COR-L47 (cell line): ENCODE data around the gene BARX2.

ENCODE experiments used
- DNase-seq: peaks from one replicate; lab custom pipeline; 2025; lab: John Stamatoyannopoulos, UW

Gene BARX2

DNA sequence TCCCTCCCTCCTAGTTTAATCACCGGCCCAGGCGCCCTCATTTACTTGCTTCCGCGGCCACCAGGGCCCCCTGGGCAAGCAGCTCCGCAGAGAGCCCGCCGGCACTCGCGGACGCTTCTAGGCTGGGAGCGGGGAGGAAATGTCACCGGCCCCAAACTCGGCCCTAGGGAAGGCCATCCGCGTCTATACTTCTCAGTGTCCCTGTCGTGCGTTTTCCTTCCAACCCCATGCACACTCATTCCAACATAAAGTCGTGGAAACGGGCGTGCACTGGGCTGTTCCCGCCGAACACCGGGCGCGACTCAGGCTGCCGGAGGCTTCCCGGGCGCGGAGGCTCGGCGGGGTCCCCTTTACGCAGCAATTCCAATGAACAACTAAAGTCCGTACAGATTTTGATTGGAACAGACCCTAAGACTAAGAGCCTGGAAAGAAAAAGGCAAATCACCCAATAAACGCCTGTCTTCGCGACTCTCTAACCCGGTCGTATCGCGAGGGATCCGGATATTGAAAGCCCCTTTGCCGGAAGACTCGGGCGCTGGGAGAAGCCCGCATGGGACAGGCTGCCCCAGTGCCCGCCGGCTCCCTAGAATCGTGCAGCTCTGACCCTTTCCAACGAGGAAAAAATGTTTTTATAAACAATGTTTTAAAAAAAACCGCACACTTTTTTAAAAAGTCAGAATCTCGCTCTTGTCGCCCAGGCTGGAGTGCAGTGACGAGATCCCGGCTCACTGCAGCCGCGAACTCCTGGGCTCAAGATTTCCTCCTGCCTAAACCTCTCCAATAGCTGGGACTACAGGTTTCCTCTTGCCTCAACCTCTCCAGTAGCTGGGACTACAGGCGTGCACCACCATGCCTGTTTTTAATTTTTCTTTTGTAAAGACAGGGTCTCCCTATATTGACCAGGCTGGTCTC is 1.3 kb upstream of the BARX2 start:
- DNase-seq = no peak

DNA sequence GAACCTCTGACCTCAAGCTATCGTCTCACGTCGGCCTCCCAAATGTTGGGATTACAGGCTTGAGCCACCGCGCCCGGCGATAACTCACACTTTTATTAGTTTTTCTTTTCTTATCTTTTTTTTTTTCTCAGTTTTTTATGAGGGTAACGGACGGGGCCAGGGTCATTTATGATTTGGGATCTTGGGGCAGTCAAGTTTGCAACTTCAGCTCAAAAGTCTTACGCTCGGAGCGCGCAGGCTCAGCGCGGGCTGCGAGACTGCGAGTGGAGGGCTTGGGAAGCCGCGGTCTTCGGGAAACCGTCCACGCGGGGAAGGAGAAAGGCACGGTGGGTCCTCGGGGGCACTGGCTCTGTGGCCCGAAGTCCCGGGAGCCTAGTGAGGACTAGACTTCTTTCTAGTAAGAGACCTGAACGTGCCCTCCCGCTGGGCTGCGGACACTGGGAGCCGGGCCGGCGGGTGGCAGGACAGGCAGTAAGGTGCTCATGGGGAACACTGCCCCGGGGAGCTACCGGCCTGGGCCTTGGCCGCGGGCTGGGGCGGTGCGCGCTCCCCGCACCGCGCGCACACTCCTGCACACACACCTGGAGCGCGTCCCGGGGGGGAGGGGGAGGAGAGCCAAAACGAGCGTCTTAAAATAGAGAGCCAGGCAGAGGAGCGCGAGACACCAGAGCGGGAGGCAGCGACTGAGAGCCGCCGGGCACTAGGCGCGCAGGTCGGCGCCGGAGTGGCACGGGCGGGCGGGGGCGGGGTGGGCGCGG is 476 bp upstream of the BARX2 start:
- DNase-seq = no peak

DNA sequence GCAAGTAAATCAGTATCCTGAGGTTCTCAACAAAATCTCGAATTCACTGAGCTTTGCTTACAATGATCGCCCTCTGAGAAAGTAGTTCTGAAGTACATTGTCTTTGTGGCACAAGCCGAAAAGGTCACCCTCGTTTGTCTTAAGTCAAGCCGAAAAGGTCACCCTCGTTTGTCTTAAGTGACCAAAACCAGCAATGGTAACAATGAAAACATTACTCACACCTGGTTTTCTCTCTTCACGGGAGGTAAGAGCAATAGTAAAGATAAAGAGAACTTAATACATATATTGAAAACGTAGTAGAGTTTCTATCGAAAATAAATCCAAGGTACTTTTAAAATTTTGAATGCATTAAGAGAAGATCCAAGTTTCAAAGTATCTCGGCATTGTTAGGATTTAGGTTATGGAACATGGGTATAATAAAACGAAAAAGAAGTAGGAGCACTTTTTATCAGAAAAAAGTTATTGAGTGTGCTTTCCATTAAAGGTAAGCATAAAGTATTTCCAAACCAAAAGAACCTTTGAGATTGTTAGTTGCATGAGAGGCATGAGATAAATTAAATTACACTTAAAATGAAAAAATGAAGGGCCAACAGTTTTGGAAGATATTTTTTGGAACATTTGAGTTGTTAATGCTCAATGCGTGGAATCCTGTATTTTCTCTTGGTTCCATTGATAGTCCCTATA is 1.2 kb downstream of the BARX2 start:
- DNase-seq = no peak

DNA sequence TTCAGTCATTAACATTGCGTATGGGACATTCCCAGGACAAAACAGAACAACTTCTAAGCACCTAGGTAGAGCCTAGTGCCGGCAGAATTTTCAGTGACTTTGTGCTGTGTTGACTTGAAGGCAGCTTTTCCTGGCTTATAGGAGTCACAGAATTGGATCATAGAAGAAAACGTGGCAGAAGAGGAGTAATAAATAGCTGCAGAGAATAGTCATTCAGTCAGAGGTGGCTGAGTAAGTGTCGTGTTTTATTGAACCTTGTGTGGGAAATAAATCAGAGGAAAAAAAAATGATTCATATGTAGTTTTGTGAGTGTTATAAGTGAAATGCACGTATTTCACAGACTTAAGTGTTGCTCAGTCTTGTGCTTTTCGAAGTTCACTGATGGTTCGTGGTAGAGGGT is 2.1 kb downstream of the BARX2 start:
- no peak for DNase-seq

DNA sequence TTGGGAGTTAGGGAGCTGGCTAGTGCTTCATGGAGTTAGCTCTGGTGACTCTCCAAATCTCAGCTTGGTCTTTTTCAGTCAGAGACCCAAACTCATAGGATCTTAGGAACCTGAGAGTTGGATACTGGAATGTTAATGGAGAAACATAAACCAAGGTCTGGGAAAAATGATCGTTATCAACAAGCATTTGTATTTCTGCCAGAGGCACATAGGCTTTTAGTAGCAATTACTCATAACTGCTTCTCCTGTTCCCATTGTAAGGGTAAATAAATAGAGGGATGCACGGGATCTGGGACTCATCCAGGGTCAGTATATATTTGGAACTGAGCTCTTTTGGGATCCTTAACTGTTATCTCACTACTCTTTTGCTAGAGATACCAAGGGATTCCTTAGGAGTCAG is 4.8 kb downstream of the BARX2 start:
- no peak for DNase-seq

DNA sequence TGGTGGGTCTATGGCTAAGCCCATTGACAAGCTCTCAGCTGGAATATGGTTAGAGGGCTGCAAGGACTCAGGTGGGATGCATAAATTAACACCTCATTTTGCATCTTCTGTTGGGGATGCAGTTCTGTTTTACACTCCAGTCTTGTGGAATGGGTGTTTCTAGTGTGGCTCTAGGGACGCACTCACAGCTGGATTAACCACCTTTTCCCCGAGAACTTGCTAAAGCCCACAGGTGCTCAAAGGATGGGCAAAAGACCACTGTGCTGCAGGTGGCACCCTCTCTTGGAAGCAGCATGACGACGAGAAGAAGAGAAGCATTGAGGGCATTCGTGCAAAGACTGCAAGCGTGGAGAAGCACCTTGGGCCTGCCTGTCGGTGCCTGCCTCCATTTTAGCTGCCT is 6.9 kb downstream of the BARX2 start:
- DNase-seq = no peak

DNA sequence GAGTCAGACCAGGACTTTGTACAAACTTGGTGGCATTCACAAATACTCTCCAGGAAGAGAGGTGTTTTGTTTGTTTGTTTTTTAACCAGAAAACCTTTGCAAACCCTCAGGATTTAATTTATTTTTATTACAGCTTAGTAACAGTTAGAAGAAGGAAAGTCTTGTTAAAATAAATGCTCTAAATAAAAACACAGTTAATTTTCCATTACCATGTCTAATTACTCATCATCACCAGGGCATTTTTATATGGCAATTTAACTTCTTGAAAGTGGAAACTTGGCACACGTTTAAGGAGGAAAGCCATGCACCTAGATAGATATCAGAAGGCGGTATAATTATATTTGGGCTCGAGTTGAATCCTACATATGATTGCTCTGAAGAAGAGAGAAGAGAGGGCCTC is 7.4 kb downstream of the BARX2 start:
- no peak for DNase-seq

DNA sequence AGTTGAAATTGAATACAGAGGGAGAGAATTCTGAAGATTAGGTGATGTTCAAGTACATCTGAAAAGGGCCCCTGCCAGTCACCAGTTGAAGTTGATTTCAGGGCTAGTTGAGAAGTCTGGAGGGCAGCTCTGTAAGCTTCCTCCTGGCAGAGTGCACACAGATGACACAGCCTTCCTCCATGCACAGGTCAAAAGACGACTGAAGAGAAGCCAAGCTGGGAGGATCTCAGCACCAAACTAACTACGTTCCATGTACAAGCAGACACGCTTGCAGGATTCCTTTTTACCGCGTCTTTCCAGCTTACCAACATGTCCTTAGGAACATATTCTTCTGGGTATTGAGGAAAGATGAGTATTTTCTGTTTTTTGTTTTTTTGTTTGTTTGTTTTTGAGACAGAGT is 7.9 kb downstream of the BARX2 start:
- no peak for DNase-seq

DNA sequence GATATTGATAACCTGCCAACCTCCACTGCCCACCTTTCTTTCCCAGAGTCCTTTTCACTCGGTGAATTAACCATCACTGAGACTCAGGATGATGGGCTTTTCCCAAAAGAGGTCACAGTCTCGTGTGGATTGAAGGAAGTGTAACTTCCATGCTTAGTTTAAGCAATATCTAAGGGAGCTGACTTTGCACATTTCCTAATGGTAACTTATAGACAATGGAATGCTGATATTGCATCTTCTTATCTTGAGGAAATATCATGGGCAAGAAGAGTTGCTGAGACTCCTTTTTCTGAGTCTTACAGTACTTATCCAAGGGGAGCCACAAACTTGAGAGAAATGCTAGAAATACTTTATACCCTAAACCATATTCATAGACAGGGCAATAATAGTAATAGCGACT is 8.8 kb downstream of the BARX2 start:
- DNase-seq = no peak

DNA sequence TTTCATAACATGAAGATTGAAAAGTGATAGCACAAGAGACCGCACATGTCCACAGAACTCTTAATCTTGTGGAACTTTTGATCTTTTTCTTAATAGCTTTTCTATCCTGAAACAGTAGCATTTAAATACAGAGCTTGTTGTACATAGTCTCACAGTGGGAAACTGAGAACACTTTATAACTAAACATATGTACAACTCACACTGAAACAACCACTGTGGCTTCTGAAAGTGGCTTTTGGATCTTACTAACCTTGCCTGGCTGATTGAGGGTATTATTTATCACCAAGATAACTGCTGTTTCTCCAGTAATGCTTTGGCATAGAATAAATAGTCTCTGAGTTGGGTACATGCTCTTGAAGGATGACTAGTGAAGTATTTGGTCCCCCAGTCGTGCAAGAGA is 10.2 kb downstream of the BARX2 start:
- no peak for DNase-seq

DNA sequence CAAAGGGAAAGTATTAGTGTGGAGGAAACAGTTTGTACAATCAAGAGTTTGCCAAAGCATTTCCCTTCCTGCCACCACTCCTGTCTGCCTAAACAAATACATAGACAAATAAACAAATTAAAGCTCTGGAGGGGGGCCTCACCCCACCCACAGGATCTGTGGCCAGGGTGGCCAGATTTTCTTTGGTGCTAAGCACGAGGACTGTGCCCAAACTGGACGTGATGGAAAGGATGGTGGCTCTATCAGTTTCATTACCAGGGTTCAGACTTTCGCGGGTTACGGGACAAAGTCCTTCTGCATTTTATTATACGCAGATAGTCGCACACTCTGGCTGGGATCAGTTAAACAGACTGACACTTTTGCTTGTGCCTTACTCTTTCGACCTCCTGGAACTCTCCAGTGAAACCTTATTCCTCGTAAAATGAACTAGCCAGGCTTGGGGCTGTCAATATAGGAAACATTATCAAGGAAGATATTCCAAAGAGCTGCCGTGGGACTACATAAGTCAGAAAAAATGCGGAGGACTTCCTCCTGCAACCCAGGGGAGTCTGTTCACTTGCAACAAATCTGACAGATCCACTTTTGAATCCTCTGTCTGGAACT is 11.2 kb downstream of the BARX2 start:
- DNase-seq = no peak

DNA sequence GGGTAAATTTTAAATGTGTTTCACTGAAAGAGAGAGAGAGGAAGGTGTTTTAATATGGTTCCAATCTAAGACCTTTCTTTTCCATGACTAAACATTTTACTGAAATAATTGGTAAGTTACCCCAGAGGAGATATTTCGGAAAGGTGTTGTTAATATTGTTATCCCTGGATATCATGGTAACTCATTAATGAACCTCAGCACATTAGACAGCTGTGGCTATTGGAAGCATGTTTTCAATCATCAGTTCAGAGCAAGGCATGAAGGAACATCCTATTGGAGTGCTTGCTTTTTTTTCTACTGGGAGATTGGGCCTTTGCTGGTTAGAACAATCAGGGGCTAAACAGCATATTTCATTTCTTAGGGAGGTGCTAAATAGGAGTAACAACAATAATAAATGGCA is 11.8 kb downstream of the BARX2 start:
- no peak for DNase-seq

DNA sequence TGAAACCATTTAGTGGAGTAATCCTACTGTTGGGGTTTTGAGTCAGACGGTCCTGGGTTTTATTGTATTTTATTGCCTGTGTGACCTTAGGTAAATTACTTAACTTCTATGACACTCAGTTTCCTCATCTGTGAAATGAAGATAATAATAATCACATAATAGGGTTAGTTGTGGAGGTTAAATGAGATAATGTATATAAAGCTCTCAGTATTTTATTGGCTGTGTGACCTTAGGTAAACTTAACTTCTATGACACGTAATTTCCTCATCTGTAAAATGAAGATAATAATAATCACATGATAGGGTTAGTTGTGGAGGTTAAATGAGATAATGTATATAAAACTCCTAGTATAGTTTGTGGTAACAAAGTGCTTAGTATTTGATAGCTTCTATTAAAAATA is 13.2 kb downstream of the BARX2 start:
- no peak for DNase-seq

DNA sequence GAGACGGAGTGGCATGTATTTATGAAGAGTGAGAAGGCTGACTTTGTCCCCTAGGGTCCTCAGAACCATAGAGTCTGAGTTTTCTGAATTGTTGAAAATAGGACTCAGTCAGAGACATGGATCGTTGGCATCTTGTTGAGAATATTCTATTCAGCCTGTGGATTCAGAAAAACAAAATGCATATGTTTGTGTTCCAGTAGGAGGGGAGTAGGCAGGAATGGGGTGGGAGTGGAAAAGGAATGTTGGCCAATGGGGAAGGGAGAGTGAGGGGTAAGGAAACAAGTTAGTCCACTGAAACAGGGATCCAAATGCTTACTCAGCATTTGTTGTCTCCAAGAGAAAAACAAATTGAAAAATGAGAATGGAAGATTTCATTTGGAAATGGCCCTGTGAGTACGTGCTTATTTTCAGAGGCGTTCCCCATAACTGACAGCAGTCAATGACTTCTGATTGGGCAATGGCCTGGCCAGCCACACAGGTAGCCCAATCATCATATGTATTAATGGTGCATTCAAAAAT is 14.7 kb downstream of the BARX2 start:
- DNase-seq = no peak

DNA sequence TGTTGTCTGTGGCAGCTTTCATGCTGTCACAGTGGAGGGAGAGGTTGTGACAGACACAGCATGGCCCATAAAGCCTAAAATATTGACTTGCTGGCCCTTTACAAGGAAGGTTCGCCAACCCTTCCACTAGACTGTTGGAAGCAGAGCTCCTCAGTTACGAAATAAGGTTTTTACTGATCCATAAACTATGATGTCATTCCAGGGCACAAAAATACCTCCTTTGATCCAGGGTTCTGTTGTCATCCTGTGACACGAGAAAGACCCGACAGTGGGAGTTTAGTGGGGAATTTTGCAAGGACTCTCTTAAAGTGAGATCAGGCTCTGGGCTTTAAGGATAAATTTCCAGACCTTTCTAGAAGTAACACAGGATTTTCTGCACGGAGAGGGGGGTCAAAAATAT is 15.7 kb downstream of the BARX2 start:
- DNase-seq = no peak

DNA sequence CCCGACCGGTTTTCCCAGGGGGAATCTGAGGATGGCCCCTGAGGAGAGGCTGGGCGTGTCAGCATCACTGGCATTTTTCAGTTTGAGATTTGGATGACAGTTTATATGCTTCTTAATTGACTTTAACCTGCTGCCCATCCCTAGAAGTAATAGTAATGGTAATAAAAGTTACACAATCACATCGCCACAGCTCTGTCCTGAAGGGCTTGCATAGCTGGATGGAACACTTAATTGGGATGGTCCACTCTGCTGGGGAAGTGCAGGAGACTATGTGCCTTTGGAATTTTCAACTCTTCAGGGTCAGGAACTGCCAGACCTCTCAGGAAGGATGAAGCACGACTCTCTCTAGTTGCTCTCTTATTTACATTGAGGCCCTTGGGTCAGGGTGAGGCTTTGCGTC is 16.2 kb downstream of the BARX2 start:
- no peak for DNase-seq

DNA sequence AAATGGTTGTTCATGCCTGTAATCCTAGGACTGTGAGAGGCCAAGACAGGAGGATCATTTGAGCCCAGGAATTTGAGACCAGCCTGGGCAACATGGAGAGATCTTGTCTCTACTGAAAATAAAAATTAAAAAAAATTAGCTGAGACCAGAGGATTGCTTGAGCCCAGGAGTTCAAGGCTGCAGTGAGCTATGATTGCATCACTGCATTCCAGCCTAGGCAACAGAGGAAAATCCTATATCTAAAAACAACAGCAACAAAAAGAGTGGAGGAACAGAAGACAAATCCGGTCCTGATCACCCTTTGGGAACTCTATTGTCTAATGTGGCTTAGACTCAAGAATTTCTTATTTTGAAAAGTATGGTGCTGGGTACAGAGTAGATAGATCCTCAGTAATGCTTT is 17.3 kb downstream of the BARX2 start:
- no peak for DNase-seq

DNA sequence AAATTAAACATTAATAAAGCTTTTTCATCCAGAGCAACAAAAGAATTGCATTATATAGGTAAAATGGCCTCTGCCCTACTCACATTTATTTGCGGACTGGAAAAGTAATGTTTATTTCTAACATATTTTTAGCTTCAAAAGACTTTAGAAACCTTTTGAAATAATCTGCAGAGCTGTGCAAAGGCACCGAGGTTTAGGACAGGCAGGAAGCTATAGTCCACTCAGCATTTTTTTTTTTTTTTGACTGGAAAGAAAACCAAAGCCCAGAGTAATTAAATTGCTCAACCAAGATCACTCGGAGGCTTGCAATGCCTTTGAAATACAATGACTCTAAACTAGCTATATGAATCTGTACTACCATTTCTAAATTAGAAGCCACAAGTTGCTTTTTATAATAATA is 19.1 kb downstream of the BARX2 start:
- no peak for DNase-seq

DNA sequence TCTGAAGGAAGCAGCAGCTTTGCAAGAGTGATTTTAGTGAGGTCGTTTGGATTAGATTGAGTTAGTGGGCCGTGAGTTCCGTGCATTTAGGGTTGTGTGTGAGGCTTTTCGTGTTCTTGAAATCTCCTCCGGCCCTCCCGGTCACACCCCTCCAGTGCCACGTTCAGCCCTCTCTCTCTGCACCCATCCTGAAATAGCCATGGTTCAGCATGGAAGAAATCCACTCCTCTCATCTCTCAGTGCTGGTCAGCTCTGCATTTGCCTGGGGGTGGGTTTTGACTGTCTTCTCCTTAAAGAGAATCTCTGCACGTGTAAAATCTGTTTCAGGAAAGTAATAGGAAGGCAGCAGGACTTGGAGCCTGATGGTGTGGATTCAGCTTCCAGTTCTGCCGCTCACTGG is 19.8 kb downstream of the BARX2 start:
- DNase-seq = no peak

DNA sequence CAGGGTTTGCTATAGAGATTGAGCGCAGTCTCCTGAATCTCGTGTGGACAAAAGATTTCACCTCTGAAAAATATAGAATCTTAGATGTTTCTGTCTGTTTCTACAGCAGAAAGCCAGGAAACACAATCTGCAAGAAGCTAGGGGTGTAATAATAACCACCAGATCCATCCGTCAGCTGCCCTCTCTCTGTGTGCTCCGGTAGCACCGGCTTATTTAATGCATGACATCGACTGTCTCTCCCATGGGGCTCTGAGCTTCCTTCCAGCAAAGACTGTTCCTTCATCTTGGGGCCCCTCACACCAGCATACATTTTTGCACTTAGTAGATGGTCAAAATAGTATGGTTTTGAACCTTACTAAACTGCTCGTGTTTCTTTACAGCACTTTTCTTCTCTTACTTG is 20.2 kb downstream of the BARX2 start:
- no peak for DNase-seq

DNA sequence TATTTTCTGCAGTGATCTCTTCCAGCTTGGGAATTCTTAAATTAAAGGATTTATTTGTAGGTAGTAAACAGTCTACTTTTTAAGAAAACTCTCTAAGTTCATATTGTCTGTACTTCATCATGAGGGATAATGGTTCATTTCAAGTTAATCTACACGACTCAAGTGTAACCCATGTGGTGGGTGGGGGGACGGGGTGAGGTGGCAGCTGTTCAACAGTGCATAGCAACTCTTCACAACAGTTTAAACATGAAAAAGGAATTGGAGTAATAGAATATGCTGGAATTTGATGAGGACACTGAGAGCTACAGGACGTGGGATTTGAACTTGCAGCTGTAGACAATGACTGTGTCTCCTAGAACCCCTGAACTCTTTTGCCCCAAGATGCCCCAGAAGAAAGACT is 20.8 kb downstream of the BARX2 start:
- no peak for DNase-seq
